ENCODE data around the gene CREBBP. TPM values are rescaled to one million over a fixed set of nuclear protein-coding genes. Genes with fewer than 3 reads are reported as not detected.

The CREBBP gene
- total RNA-seq, 1 donor from 2014 or later = 109 TPM

DNA sequence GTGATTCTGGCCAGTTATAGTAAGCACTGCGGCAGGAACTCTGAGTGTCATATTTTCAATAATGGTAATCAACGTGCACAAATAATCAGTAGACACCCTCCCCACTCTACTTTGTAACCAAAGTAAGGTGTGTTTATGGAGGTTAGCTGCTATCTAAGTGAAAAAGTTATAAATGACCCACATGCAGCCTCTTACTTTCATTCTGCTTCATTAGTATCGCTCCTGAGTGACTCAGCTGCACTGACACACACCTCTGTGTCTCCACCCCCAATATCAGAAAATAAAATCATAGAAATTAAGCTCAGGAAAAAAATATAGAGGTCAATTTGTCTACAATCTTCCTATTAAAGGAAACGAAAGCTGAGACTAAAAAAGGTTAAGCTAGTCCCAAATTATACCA lies 99.1 kb downstream of the CREBBP start:
- TF ChIP-seq, protein P1, sequence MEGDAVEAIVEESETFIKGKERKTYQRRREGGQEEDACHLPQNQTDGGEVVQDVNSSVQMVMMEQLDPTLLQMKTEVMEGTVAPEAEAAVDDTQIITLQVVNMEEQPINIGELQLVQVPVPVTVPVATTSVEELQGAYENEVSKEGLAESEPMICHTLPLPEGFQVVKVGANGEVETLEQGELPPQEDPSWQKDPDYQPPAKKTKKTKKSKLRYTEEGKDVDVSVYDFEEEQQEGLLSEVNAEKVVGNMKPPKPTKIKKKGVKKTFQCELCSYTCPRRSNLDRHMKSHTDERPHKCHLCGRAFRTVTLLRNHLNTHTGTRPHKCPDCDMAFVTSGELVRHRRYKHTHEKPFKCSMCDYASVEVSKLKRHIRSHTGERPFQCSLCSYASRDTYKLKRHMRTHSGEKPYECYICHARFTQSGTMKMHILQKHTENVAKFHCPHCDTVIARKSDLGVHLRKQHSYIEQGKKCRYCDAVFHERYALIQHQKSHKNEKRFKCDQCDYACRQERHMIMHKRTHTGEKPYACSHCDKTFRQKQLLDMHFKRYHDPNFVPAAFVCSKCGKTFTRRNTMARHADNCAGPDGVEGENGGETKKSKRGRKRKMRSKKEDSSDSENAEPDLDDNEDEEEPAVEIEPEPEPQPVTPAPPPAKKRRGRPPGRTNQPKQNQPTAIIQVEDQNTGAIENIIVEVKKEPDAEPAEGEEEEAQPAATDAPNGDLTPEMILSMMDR (IDR thresholded peaks at IDR 0.05) = no peak
- Mint-ChIP-seq H3K27me3 (ENCODE audit: unreplicated experiment) (no peaks in the 10 kb centered on the region), H3K9me3 (ENCODE audit: unreplicated experiment) (no peaks in the 10 kb centered on the region), H3K4me1 (ENCODE audit: unreplicated experiment) (no peaks in the 10 kb centered on the region), H3K4me3 (ENCODE audit: unreplicated experiment) (no peak overlapping the region), H3K36me3 (ENCODE audit: unreplicated experiment) (peaks cover 39% of the 10 kb centered on the region), H3K27ac (ENCODE audit: unreplicated experiment) (no peak overlapping the region)
- no peak for DNase-seq (ENCODE audit: extremely low spot score, unreplicated experiment)

DNA sequence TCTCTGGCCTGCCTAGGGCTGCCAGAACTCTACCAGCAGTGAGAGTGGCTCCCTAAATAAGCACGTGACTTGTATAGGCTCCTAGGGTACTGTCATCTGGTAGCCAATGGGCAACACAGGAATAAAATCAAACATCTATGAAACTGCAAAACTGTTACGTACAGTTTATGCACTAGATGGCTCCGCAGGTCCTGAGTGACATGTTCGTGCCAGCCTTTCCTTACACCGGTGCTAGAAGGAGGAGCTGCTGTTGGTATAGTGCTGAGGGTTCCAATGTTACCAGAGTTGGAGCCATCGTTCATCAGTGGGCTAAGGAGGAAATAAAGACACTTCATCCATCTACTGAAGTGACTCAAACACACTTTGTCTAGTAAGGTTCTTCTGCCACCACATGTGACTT lies 99.9 kb downstream of the CREBBP start:
- H3K27ac Mint-ChIP-seq (ENCODE audit: unreplicated experiment) = peak overlapping the region; percentile 18
- peaks cover 41% of the 10 kb centered on the region for H3K36me3 Mint-ChIP-seq (ENCODE audit: unreplicated experiment)
- H3K4me3 Mint-ChIP-seq (ENCODE audit: unreplicated experiment) = no peak overlapping the region
- H3K9me3 Mint-ChIP-seq (ENCODE audit: unreplicated experiment) = no peaks in the 10 kb centered on the region
- H3K4me1 Mint-ChIP-seq (ENCODE audit: unreplicated experiment) = no peaks in the 10 kb centered on the region
- DNase-seq (ENCODE audit: extremely low spot score, unreplicated experiment) = no peak
- TF ChIP-seq, protein P1 (IDR thresholded peaks at IDR 0.05) = peak; percentile 37
- H3K27me3 Mint-ChIP-seq (ENCODE audit: unreplicated experiment) = no peaks in the 10 kb centered on the region

DNA sequence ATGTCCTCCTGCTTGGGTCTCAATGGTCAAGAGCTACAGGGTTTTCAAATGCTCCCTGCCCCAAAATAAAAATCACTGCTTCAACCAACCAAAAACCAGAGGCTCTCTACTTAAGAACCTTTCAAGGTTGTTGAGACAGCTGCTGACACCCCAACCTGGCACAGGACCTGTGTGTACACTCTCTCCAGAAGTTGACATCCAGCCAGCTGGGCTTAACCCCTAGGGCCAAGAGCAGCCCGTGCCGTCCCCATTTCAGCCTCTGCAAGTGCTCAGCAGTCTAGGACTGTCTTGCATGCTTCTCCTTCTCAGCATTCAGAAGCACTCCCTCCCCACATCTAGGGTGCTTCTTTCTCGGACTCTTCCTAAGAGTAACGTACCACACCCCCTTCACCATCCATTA lies 104.2 kb downstream of the CREBBP start:
- peaks cover 54% of the 10 kb centered on the region for H3K36me3 Mint-ChIP-seq (ENCODE audit: unreplicated experiment)
- no peaks in the 10 kb centered on the region for H3K27me3 Mint-ChIP-seq (ENCODE audit: unreplicated experiment)
- no peak overlapping the region for H3K27ac Mint-ChIP-seq (ENCODE audit: unreplicated experiment)
- no peaks in the 10 kb centered on the region for H3K9me3 Mint-ChIP-seq (ENCODE audit: unreplicated experiment)
- H3K4me1 Mint-ChIP-seq (ENCODE audit: unreplicated experiment) = peaks cover 21% of the 10 kb centered on the region
- no peak overlapping the region for H3K4me3 Mint-ChIP-seq (ENCODE audit: unreplicated experiment)
- TF ChIP-seq, protein P1 (IDR thresholded peaks at IDR 0.05) = no peak
- no peak for DNase-seq (ENCODE audit: extremely low spot score, unreplicated experiment)

DNA sequence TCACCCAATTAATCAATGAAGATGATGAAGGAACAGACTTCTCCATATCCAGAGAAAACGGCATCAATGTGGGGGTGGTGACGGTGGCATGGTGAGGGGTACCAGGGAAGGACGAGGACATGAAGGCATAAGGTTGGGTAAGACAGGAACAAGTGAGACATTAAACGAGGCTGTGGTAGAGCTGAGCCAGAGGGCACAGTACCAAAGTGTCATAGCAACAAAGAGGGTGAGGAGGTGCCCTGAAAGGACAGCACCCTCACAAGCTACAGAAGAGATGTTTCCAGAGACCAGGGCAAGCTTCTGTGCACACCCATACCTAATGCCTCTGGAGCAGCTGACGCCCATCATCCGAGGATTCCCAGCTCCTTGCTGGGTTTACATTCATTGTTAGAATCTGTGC lies 105.7 kb downstream of the CREBBP start:
- H3K36me3 Mint-ChIP-seq (ENCODE audit: unreplicated experiment) = peaks cover 60% of the 10 kb centered on the region

DNA sequence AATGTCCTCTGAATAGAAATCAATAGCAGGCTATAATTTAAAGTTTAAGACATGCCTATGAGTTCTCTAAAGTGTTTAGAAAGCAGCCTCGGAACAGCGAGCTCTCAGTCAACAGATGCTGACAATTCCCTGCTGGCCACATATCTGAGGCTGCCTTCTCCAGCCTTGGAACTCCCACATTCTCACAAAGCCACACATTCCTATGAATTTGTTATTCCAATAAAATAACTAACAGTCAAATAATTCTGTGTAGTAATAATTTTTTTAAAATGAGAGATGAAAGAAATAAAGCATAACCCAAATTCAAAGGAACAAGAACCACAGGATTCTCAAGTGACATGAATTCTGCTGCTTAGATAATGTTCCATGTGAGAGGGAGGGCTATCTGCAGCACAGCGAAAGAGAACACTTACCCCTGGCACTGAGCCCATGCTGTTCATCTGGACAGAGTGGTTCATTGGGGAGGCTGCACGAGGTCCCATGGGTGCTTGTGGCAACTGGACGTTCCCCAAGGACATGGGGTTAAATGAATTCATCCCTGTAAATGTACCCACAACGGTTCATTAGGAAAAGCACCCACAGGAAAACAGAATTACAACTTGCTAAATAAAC lies 106.3 kb downstream of the CREBBP start:
- H3K27ac Mint-ChIP-seq (ENCODE audit: unreplicated experiment) = peak overlapping the region; percentile 24
- no peak for DNase-seq (ENCODE audit: extremely low spot score, unreplicated experiment)
- peaks cover 23% of the 10 kb centered on the region for H3K4me1 Mint-ChIP-seq (ENCODE audit: unreplicated experiment)
- no peak overlapping the region for H3K4me3 Mint-ChIP-seq (ENCODE audit: unreplicated experiment)
- TF ChIP-seq, protein P1 (IDR thresholded peaks at IDR 0.05) = no peak
- no peaks in the 10 kb centered on the region for H3K9me3 Mint-ChIP-seq (ENCODE audit: unreplicated experiment)
- no peaks in the 10 kb centered on the region for H3K27me3 Mint-ChIP-seq (ENCODE audit: unreplicated experiment)
- H3K36me3 Mint-ChIP-seq (ENCODE audit: unreplicated experiment) = peaks cover 58% of the 10 kb centered on the region

More for the DNA sequence above, 105.7 kb downstream of the CREBBP start:
- no peak for DNase-seq (ENCODE audit: extremely low spot score, unreplicated experiment)
- no peaks in the 10 kb centered on the region for H3K9me3 Mint-ChIP-seq (ENCODE audit: unreplicated experiment)
- TF ChIP-seq, protein P1 (IDR thresholded peaks at IDR 0.05) = no peak
- no peak overlapping the region for H3K4me3 Mint-ChIP-seq (ENCODE audit: unreplicated experiment)
- no peaks in the 10 kb centered on the region for H3K27me3 Mint-ChIP-seq (ENCODE audit: unreplicated experiment)
- H3K27ac Mint-ChIP-seq (ENCODE audit: unreplicated experiment) = peak overlapping the region; percentile 24
- peaks cover 23% of the 10 kb centered on the region for H3K4me1 Mint-ChIP-seq (ENCODE audit: unreplicated experiment)

Measured in osteocyte (in vitro differentiated cells).